OCI-LY7 (cell line): ENCODE data around the gene POLR1D. TPM values are rescaled to one million over a fixed set of nuclear protein-coding genes. Genes with fewer than 3 reads are reported as not detected.

Source experiments
- BruUV-seq: library from RNA; stranded (reverse); fragments of 400-500 nt; replicated peaks from 2 replicates; lab custom pipeline; 2021; lab: Mats Ljungman, UMichigan
- CTCF ChIA-PET: fragments of 300-600 bp; sonication (Branson Sonifier 250); formaldehyde crosslinking; loops from one replicate; lab custom pipeline; 2022; ENCODE audit warnings: antibody characterized with exemption; ENCODE audit not compliant: unreplicated experiment; lab: Charles Lee
- POLR2A ChIA-PET: fragments of 300-600 bp; sonication (Branson Sonifier 250); formaldehyde crosslinking; loops from one replicate; lab custom pipeline; 2022; ENCODE audit warnings: antibody characterized with exemption; lab: Charles Lee
- DNase-seq: peaks from one replicate; pipeline ENCODE4 v3.0.0-alpha.2; 2015; ENCODE audit warnings: low spot score
- H2AFZ ChIP-seq: fragments of 200-600 bp; sonication (generic), shearing (Covaris generic); 2 replicates; pipeline ENCODE4 v1.6.1; 2014; ENCODE audit warnings: mild to moderate bottlenecking, antibody characterized with exemption, low read length, moderate library complexity
- H3K27ac ChIP-seq: fragments of 200-600 bp; sonication (generic); 2 replicates; pipeline ENCODE4 v1.5.1; 2014; ENCODE audit warnings: mixed run types, low read depth, mild to moderate bottlenecking, moderate library complexity, low read length, inconsistent platforms; ENCODE audit not compliant: poor library complexity, severe bottlenecking
- H3K36me3 ChIP-seq: fragments of 200-600 bp; sonication (generic); 2 replicates; pipeline ENCODE4 v1.6.1; 2014; ENCODE audit warnings: mild to moderate bottlenecking, antibody characterized with exemption, low read length, moderate library complexity, mixed read lengths; ENCODE audit not compliant: insufficient read depth
- H3K4me1 ChIP-seq: fragments of 200-600 bp; sonication (generic); 2 replicates; pipeline ENCODE4 v1.5.1; 2014; ENCODE audit warnings: mild to moderate bottlenecking, low read length; ENCODE audit not compliant: insufficient read depth, poor library complexity, severe bottlenecking
- H3K4me2 ChIP-seq: fragments of 200-600 bp; sonication (generic); 2 replicates; pipeline ENCODE4 v1.6.1; 2014; ENCODE audit warnings: mild to moderate bottlenecking, low read length
- H3K4me3 ChIP-seq: fragments of 200-600 bp; sonication (generic); 2 replicates; pipeline ENCODE4 v1.5.1; 2014; ENCODE audit warnings: mild to moderate bottlenecking, low read depth, low read length; ENCODE audit not compliant: poor library complexity, severe bottlenecking
- H3K79me2 ChIP-seq: fragments of 200-600 bp; sonication (generic); 2 replicates; pipeline ENCODE4 v1.6.1; 2016; ENCODE audit warnings: low read depth, mild to moderate bottlenecking, low read length, moderate library complexity, mixed read lengths; ENCODE audit not compliant: insufficient read depth
- H3K9me2 ChIP-seq: fragments of 200-600 bp; sonication (generic); 2 replicates; pipeline ENCODE4 v1.6.1; 2016; ENCODE audit warnings: mild to moderate bottlenecking, low read length, mixed read lengths; ENCODE audit not compliant: insufficient read depth
- H3K9me3 ChIP-seq: fragments of 200-600 bp; sonication (generic); 2 replicates; pipeline ENCODE4 v1.6.1; 2014; ENCODE audit warnings: mild to moderate bottlenecking, mixed run types, low read length, mixed read lengths
- H4K20me1 ChIP-seq: fragments of 200-600 bp; sonication (generic); 2 replicates; pipeline ENCODE4 v1.6.1; 2014; ENCODE audit warnings: mild to moderate bottlenecking, antibody characterized with exemption, low read length, moderate library complexity, mixed read lengths; ENCODE audit not compliant: insufficient read depth
- CTCF ChIP-seq: fragments of 200-600 bp; sonication (generic); conservative IDR thresholded peaks from 2 replicates; pipeline ENCODE4 v1.5.1; 2014; ENCODE audit warnings: mild to moderate bottlenecking, antibody characterized with exemption, low read length, moderate library complexity, mixed read lengths
- EZH2phosphoT487 ChIP-seq: fragments of 200-600 bp; sonication (generic); IDR thresholded peaks from 2 replicates; pipeline ENCODE4 v1.6.1; 2018; ENCODE audit warnings: low read depth, borderline replicate concordance, mild to moderate bottlenecking, mixed run types, antibody characterized with exemption, low read length, moderate library complexity, mixed read lengths
- intact Hi-C: fragments of 100-400 bp; cut with micrococcal nuclease; formaldehyde crosslinking; loops from one replicate; pipeline ENCODE4 v1.10.0; 2022; ENCODE audit not compliant: unreplicated experiment
- total RNA-seq, 2 experiments: library from RNA; depleted of rRNA in 1 of 2; stranded (reverse); fragments of >200 nt in 1 of 2; shearing (Covaris generic) in 1 of 2; gene quantifications; 2 replicates each; pipeline ENCODE4 v1.2.3, GENCODE V29; 2014 to 2022

The POLR1D gene
- total RNA-seq, 2 experiments from 2014 or later: 115 to 174 TPM

DNA sequence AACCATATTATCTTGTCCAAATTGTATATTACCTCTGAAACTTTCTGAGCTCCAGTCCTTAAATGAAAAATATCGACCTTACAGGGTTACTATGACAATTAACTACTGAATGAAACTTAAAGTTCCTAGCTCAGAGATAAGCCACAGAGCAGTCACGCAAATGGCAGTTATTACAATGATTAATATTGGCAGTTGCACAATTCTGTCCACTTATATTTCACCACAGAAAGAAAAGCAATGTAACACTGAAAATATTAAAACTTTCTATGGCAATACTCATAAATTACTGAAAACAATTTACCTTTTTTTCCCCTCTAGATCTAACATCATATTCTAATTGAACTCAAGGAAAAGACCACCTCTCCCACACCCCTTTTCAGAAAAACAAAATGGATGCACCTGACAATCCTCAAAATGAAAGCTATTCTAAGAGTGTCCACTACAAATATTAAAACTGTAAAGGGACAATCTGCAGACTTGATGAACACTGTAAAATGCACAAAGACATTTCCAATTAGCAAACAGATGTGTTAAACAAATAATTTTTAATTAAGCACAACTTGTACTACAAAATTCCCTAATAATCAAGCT lies 16.0 kb upstream of the POLR1D start:
- Histone ChIP-seq H3K27ac (no peak overlapping the region), H4K20me1 (0 out of 2 replicates have a peak, but pooled peaks cover 3% of the 10 kb centered on the region), H3K4me1 (no peaks in the 10 kb centered on the region), H3K9me2 (no peaks in the 10 kb centered on the region), H3K79me2 (peaks cover 20% of the 10 kb centered on the region; the same call in 1 of the 2 replicates), H3K4me2 (no peak overlapping the region), H3K9me3 (no peaks in the 10 kb centered on the region), H3K36me3 (no peaks in the 10 kb centered on the region), H2AFZ (no peak overlapping the region), H3K4me3 (no peak overlapping the region)
- BruUV-seq: no TSS peak
- CTCF ChIA-PET: no interaction called here
- POLR2A ChIA-PET: interaction anchor here (0.5 to 1.3 kb wide), 6 partner anchors 12 to 924 kb away, joined by 3 to 5 read pairs (median 3); partner anchors contain the start of gene POLR1D
- TF ChIP-seq CTCF (no peak), EZH2phosphoT487 (no peak)
- intact Hi-C loops: no loop called here
- DNase-seq: no peak

GRCh38 chr13:27607125-27607524 lies 14.6 kb upstream of the POLR1D start:
- H3K27ac ChIP-seq: no peak overlapping the region
- ChIA-PET CTCF (no interaction called here), POLR2A (interaction anchor here (0.7 to 1.5 kb wide), 3 partner anchors 8 to 22 kb away, joined by 3 to 4 read pairs (median 3); partner anchors contain the start of gene LNX2)
- TF ChIP-seq CTCF (no peak), EZH2phosphoT487 (no peak)
- intact Hi-C loops: no loop called here
- no peak overlapping the region for H3K4me2 ChIP-seq
- no peaks in the 10 kb centered on the region for H3K36me3 ChIP-seq
- H4K20me1 ChIP-seq: 0 out of 2 replicates have a peak, but pooled peaks cover 3% of the 10 kb centered on the region
- no peaks in the 10 kb centered on the region for H3K4me1 ChIP-seq
- H3K9me2 ChIP-seq: no peaks in the 10 kb centered on the region
- H3K79me2 ChIP-seq: peaks cover 33% of the 10 kb centered on the region; the same call in 1 of the 2 replicates
- no peak overlapping the region for H3K4me3 ChIP-seq
- H2AFZ ChIP-seq: no peak overlapping the region
- DNase-seq: no peak
- H3K9me3 ChIP-seq: no peaks in the 10 kb centered on the region
- BruUV-seq: no TSS peak

GRCh38 chr13:27613628-27614027 lies 8.1 kb upstream of the POLR1D start:
- CTCF ChIA-PET: no interaction called here
- Histone ChIP-seq H3K4me3 (no peak overlapping the region), H3K79me2 (peaks cover 48% of the 10 kb centered on the region; the same call in 1 of the 2 replicates), H3K9me3 (peaks cover 9% of the 10 kb centered on the region; the same call in 1 of the 2 replicates), H3K4me1 (peaks cover 6% of the 10 kb centered on the region), H3K36me3 (peaks cover 6% of the 10 kb centered on the region; the same call in 1 of the 2 replicates), H4K20me1 (peaks cover 2% of the 10 kb centered on the region; the same call in 1 of the 2 replicates), H3K4me2 (no peak overlapping the region), H3K9me2 (no peaks in the 10 kb centered on the region), H2AFZ (no peak overlapping the region), H3K27ac (no peak overlapping the region)
- intact Hi-C loops: no loop called here
- BruUV-seq: no TSS peak
- POLR2A ChIA-PET: no interaction called here
- DNase-seq: no peak
- TF ChIP-seq EZH2phosphoT487: no peak
- TF ChIP-seq CTCF: no peak
